ENCODE data around the gene CEP89. TPM values are rescaled to one million over a fixed set of nuclear protein-coding genes. Genes with fewer than 3 reads are reported as not detected.
"Not testable (repeated sequence)": the region's sequence is repeated elsewhere in the genome, so short reads cannot be mapped to it uniquely, and the experiment has no call there.

The CEP89 gene
- total RNA-seq, 4 donors from 2014 or later = 8.8 to 16.6 (median 10.6) TPM

- no peak for TF ChIP-seq CTCF (IDR thresholded peaks at IDR 0.05)
- no peak for TF ChIP-seq POLR2A (IDR thresholded peaks at IDR 0.05)
- H3K4me3 ChIP-seq (ENCODE audit: low read depth, poor library complexity, severe bottlenecking) = no peak overlapping the region
- 89 to 90% methylated on average over 13 of the region's 13 CpGs for WGBS, 2 donors
- DNase-seq (ENCODE audit: low spot score in 2 of 2) = peak in 1 of 2 donors; percentile 23
- intact Hi-C loops (cut with DNase I; ENCODE audit: low total_unique reads) = no loop called here
Measured at GRCh38 chr19:32858155-32858554, 113.6 kb downstream of the CEP89 start.

- no peak overlapping the region for H3K4me3 ChIP-seq (ENCODE audit: low read depth, poor library complexity, severe bottlenecking)
- TF ChIP-seq POLR2A (IDR thresholded peaks at IDR 0.05) = no peak
- no peak for TF ChIP-seq CTCF (IDR thresholded peaks at IDR 0.05)
- 81 to 86% methylated on average over 5 of the region's 5 CpGs for WGBS, 2 donors
- peak in 1 of 2 donors; percentile 50 for DNase-seq (ENCODE audit: low spot score in 2 of 2)
- intact Hi-C loops (cut with DNase I; ENCODE audit: low total_unique reads) = no loop called here
Measured at GRCh38 chr19:32857584-32857983, 114.2 kb downstream of the CEP89 start.

GRCh38 chr19:32856818-32857217 is 114.9 kb downstream of the CEP89 start:
- intact Hi-C loops (cut with DNase I; ENCODE audit: low total_unique reads); H3K4me3 ChIP-seq (ENCODE audit: low read depth, poor library complexity, severe bottlenecking): not testable (repeated sequence)
- WGBS, 2 donors = 94 to 95% methylated on average over 7 of the region's 7 CpGs
- DNase-seq (ENCODE audit: low spot score in 2 of 2) = peak in 1 of 2 donors; percentile 18

- DNase-seq (ENCODE audit: low spot score in 2 of 2) = peak in 1 of 2 donors; percentile 57
- intact Hi-C loops (cut with DNase I; ENCODE audit: low total_unique reads) = no loop called here
- WGBS, 2 donors = 91 to 92% methylated on average over 6 of the region's 6 CpGs
- H3K4me3 ChIP-seq (ENCODE audit: low read depth, poor library complexity, severe bottlenecking) = no peak overlapping the region
- no peak for TF ChIP-seq POLR2A (IDR thresholded peaks at IDR 0.05)
- no peak for TF ChIP-seq CTCF (IDR thresholded peaks at IDR 0.05)
Measured at GRCh38 chr19:32852216-32852615, 119.5 kb downstream of the CEP89 start.

GRCh38 chr19:32848035-32848434 is 123.7 kb downstream of the CEP89 start:
- no CpG with 5 or more reads among the region's 2 CpGs for WGBS, 2 donors
- H3K4me3 ChIP-seq (ENCODE audit: low read depth, poor library complexity, severe bottlenecking); DNase-seq (ENCODE audit: low spot score in 2 of 2); intact Hi-C loops (cut with DNase I; ENCODE audit: low total_unique reads): not testable (repeated sequence)

GRCh38 chr19:32843716-32844245 is 128.0 kb downstream of the CEP89 start:
- WGBS, 2 donors = 94 to 97% methylated on average over 19 of the region's 19 CpGs
- intact Hi-C loops (cut with DNase I; ENCODE audit: low total_unique reads) = no loop called here
- peak in 1 of 2 donors; percentile 77 for DNase-seq (ENCODE audit: low spot score in 2 of 2)
- H3K4me3 ChIP-seq (ENCODE audit: low read depth, poor library complexity, severe bottlenecking) = no peak overlapping the region
- TF ChIP-seq POLR2A (IDR thresholded peaks at IDR 0.05) = no peak
- TF ChIP-seq CTCF (IDR thresholded peaks at IDR 0.05) = no peak

GRCh38 chr19:32842061-32842460 is 129.7 kb downstream of the CEP89 start:
- intact Hi-C loops (cut with DNase I; ENCODE audit: low total_unique reads) = no loop called here
- DNase-seq (ENCODE audit: low spot score in 2 of 2) = peak in 1 of 2 donors; percentile 1
- no peak overlapping the region for H3K4me3 ChIP-seq (ENCODE audit: low read depth, poor library complexity, severe bottlenecking)
- no peak for TF ChIP-seq POLR2A (IDR thresholded peaks at IDR 0.05)
- no peak for TF ChIP-seq CTCF (IDR thresholded peaks at IDR 0.05)
- WGBS, 2 donors = 72 to 75% methylated on average over 8 of the region's 8 CpGs
